Measurements from ENCODE around the gene SPATS2.

SPATS2 gene

GRCh38 chr12:49336645-49337584 is 30.3 kb upstream of the SPATS2 start, which contains the start of gene C1QL4:
Gene C1QL4, minus strand, starts transcription at chr12:49337188. Its CDS starts 711 bp downstream, at chr12:49336477.
- peak; percentile 86 for DNase-seq

GRCh38 chr12:49338830-49339463 is 28.3 kb upstream of the SPATS2 start:
- DNase-seq, result no peak

- DNase-seq, result no peak
These were observed 27.8 kb upstream of the SPATS2 start for GRCh38 chr12:49339464-49339861.

GRCh38 chr12:49340095-49340870 is 27.0 kb upstream of the SPATS2 start:
- no peak for DNase-seq

- no peak for DNase-seq
These were observed 26.1 kb upstream of the SPATS2 start for GRCh38 chr12:49340971-49341776.

DNA sequence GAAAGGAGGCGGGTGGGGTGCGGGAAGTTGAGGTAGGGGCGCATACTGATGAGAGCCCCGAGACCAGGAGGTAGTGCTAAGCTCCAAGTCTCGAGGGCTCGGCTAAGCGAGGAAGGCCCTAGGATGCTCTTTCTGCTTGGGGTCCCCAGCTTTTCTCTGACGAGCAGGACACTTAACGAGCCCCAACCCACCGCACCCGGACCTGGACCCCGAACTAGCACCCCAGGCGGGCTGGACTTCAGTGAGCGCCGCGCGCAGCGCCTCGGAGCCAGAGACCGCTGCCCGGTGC is 25.5 kb upstream of the SPATS2 start:
- DNase-seq, result no peak

DNA sequence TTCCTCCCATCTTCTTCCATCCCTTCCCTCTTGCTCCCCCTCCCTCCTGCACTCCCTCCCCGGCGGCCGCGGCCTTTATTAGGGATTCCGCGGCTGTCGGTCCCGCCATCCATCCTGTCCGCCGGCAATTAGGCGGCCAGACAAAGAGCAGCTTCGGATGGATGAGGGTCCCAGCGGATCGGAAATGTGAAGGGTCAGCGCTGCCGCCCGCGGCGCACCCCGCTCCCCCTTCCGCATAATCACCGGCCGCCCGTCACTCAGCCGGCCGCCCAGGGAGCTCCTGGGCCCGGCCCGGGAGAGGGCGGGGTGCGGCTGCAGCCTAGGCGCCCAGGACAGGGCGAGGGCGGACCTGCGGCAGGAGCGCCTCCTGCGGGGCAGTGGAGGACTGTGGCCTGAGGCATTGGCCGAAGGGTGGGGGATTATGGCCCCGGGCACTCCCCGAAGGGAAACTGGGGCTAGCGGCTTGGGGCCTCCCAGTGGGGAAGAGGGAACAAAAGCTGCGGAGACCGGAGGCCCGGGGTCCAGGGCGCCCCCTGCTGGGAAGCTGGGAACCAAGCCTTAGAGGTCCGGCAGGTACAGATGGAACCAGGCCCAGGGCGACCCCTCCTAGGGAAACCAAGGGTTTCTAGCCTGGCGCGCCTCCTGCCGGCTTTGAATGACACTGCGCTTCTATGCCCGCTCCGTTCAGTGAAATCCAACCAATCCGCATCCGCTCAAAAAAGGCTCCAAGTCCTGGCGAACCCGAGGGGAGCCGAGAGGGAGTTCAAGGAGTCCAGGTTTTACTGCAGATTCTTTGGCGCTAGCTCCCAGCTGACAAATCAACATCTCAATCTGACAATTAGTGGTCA is 25.0 kb upstream of the SPATS2 start:
- DNase-seq, result peak; percentile 94

DNA sequence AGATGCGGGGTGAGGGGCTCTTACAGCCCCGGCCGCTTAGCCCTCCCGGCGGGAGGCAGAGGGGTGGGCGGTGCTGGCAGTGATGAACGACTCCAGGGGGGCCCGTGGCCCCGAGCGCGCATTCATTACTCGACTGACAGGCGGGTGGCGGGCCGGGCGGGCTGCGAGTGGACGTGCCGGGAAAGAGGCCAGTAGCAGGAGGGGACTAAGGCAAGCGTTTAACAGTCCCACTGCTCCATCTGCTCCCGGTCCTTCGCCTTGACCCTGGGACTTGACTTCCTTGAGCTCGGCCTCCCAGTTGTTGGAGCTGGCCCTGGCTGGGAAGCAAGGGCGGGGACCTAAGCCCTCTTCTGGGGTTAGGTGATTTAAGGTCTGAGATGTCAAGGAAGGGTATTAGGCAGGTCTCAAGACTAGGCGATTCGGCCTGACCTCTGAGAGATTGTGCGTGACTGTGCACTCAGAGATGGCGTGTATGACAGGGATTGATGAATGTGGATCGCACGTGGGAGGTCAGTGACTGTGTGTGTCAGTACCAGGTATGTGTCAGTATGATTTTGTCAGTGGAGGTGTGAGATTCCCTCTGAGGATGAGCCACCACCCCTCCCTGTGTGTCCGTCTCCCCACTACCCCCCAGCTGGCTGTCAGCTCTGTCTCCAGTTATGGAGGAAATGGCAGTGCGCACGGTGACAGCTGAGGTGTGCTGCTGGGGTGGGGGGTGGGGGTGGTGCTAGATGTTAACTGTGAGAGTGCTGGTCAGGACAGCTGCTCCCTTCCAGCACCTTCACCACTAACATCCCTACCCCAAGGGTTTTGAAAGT is 24.1 kb upstream of the SPATS2 start:
- peak; percentile 76 for DNase-seq

DNA sequence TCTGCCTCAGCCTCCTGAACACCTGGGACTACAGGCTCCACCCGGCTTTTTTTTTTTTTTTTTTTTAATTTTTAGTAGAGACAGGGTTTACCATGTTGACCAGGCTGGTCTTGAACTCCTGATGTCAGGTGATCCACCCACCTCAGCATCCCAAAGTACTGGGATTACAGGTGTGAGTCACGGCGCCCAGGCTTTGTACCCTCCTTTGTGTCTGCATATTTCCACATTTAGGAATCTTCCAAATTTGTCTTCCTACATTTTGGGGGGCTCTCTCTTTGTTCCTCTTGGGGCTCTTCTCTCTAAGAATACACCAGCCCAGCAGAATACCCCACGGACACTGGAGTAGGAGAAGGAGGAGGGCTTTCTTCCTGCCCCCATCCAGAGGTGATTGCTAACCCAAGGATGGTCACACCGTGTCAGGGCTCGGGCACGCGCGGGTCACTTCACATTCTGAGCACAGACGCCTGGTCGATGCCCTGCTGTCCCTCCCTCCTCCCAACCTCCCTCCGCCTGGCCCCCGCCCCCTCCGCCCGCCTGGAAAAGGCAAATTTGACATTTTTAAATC is 22.7 kb upstream of the SPATS2 start:
- peak; percentile 61 for DNase-seq

DNA sequence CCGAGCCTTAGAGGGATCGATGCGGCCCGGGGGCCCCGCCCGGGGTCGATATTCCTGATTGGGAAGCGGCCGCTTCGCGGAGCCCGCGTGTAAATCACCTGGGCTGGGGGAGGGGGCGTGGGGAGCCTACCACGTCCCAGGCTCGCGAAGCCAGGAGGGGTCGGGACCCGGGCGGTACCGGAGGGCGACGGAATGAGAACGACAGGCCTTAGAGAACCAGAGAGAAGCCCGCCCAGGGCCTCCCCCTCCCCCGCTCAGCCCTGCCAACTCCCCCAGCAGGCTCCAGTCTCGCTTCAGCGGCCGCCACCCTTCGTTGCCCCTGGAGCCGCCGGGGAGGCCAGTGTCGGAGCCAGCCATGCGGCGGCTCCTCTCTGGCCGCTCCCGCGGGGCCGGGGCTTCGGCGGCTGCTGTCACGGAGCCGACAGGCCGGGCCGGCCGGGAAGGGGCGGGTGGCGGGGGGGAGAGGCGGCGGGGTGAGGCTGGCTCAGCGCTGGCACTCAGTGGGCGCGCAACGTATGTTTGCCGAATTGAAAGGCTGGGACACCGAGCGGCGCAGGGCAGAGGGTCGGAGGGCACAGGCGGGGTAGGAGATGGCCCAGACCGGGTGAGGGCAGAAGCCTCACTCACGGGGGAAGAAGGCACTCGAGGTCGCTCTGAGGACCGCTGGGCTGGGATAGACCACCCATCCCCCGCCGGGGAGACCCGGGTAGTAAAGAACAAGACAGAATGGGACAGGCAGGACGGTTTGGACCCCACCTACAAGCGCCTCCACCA is 22.0 kb upstream of the SPATS2 start:
- DNase-seq, result peak; percentile 78

GRCh38 chr12:49345825-49346658 is 21.2 kb upstream of the SPATS2 start:
- DNase-seq, result peak; percentile 59

- DNase-seq, result peak; percentile 81
These were observed 20.5 kb upstream of the SPATS2 start, which contains the start of gene DNAJC22 for GRCh38 chr12:49346659-49347310. Gene DNAJC22, plus strand, starts transcription at chr12:49346888. Its CDS starts 1,985 bp downstream, at chr12:49348873.

- peak; percentile 83 for DNase-seq
These were observed 19.7 kb upstream of the SPATS2 start for GRCh38 chr12:49347311-49348193.

- DNase-seq, result no peak
These were observed 18.5 kb upstream of the SPATS2 start for GRCh38 chr12:49348781-49349180.

DNA sequence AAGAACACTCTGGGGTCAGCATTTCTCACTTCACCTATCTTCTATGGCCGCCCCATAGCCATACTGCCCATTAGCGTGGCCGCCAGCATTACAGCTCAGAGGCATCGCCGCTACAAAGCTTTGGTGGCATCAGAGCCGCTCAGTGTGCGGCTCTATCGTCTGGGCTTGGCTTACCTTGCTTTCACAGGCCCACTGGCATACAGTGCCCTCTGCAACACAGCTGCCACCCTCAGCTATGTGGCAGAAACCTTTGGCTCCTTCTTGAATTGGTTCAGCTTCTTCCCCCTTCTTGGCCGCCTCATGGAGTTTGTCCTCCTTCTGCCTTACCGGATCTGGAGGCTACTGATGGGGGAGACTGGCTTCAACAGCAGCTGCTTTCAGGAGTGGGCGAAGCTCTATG is 18.0 kb upstream of the SPATS2 start:
- DNase-seq, result no peak

DNA sequence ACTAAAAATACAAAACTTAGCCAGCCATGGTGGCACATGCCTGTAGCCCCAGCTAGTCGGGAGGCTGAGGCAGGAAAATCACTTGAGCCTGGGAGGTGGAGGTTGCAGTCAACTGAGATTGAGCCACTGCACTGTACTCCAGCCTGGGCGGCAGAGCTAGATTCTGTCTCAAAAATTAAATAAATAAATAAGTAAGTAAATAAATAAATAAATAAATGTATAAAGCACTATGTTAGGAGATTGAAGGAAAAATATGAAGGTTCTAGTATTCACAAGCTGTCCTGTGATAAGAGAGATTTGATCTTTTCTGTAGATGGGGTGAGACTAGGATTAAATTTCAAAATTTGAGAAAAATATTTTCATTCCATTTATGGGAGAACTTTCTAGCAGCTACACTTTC is 14.9 kb upstream of the SPATS2 start:
- no peak for DNase-seq

GRCh38 chr12:49355913-49356312 is 11.3 kb upstream of the SPATS2 start:
- DNase-seq, result no peak

Data from DMS53 (cell line).